ENCODE measurements around the gene PERM1. TPM values are rescaled to one million over a fixed set of nuclear protein-coding genes. Genes with fewer than 3 reads are reported as not detected.
"Not testable (repeated sequence)": the region's sequence is repeated elsewhere in the genome, so short reads cannot be mapped to it uniquely, and the experiment has no call there.

PERM1 gene
- total RNA-seq, 2 donors from 2014 or later, result 0.80 to 3.9 TPM

DNA sequence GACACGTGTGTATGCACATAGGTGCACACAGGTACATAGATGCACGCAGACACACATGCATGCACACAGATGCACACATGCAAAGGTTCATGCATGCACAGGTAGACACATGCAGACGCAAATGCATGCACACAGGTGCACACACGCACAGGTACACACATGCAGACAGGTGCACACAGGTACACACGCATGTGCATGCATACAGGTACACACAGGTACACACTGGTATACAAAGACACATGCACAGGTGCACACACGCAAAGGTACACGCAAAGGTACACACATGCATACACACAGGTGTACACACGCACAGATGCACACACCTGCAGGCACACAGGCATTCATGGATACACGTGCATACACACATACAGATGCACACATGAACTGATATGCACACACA is 31.6 kb downstream of the PERM1 start:
- intact Hi-C loops (cut with DNase I), result no loop called here
- WGBS, result over 99% methylated on average over 9 of the region's 9 CpGs
- H3K4me1 ChIP-seq (replicated peaks), result no peaks in the 10 kb centered on the region
- H3K36me3 ChIP-seq, result peaks cover 21 to 49% of the 10 kb centered on the region in 2 donors
- DNase-seq (ENCODE audit: low spot score), result no peak
- no peak for TF ChIP-seq POLR2A (IDR thresholded peaks at IDR 0.05)
- no peak for TF ChIP-seq POLR2AphosphoS5 (IDR thresholded peaks at IDR 0.05)
- no peak for TF ChIP-seq CTCF (IDR thresholded peaks at IDR 0.05)
- no peak overlapping the region for H3K4me3 ChIP-seq
- H3K9me3 ChIP-seq, result no peaks in the 10 kb centered on the region
- H3K27me3 ChIP-seq (replicated peaks; ENCODE audit: insufficient read depth), result no peaks in the 10 kb centered on the region
- H3K27ac ChIP-seq, result no peak overlapping the region

DNA sequence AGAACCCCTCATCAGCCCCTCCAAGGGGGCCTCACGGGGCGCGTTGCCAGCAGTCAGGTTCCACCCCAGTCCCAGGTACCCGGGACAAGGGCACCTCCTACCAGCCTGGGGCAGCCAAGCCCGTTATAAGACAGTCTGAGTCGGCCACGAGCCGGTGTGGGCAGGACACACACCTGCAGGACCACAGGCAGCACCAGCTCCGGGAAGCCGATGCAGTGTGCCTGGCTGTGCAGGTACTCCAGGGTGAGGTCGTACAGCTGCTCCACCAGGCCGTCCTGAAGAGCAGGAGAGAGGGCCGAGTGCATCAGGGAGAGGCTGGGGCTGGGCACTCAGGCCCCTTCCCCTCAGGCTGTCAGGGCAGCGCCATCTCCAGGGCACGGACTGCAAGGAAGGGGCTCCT is 33.9 kb downstream of the PERM1 start:
- H3K36me3 ChIP-seq, result peaks cover 15 to 40% of the 10 kb centered on the region in 2 donors
- no peaks in the 10 kb centered on the region for H3K9me3 ChIP-seq
- H3K4me1 ChIP-seq (replicated peaks), result peaks cover 1% of the 10 kb centered on the region
- TF ChIP-seq CTCF (IDR thresholded peaks at IDR 0.05), result no peak
- no peak for TF ChIP-seq POLR2A (IDR thresholded peaks at IDR 0.05)
- TF ChIP-seq POLR2AphosphoS5 (IDR thresholded peaks at IDR 0.05), result no peak
- H3K27ac ChIP-seq, result no peak overlapping the region
- no peak for DNase-seq (ENCODE audit: low spot score)
- intact Hi-C loops (cut with DNase I), result no loop called here
- WGBS, result 90% methylated on average over 15 of the region's 15 CpGs
- no peaks in the 10 kb centered on the region for H3K27me3 ChIP-seq (replicated peaks; ENCODE audit: insufficient read depth)
- H3K4me3 ChIP-seq, result no peak overlapping the region

DNA sequence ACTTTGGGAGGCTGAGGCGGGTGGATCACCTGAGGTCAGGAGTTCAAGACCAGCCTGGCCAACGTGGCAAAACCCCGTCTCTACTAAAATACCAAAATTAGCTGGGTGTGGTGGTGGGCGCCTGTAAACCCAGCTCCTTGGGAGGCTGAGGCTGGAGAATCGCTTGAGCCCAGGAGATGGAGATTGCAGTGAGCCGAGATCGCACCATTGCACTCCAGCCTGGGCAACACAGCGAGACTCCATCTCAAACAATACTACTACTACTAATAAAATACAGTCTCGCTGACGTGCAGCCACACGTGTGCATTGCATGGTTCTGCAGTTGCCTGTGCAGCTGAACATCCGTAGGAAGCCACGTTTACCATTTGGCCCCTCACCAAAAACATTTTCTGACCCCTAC is 35.1 kb downstream of the PERM1 start:
- DNase-seq (ENCODE audit: low spot score); H3K9me3 ChIP-seq; H3K27me3 ChIP-seq (replicated peaks; ENCODE audit: insufficient read depth); H3K27ac ChIP-seq; intact Hi-C loops (cut with DNase I); H3K4me3 ChIP-seq: not testable (repeated sequence)
- Histone ChIP-seq H3K4me1 (replicated peaks) (peaks cover 13% of the 10 kb centered on the region), H3K36me3 (peaks cover 10 to 29% of the 10 kb centered on the region in 2 donors)
- 96% methylated on average over 13 of the region's 13 CpGs for WGBS

- intact Hi-C loops (cut with DNase I), result no loop called here
- no peaks in the 10 kb centered on the region for H3K9me3 ChIP-seq
- H3K36me3 ChIP-seq, result peaks cover 10 to 22% of the 10 kb centered on the region in 2 donors
- no peak overlapping the region for H3K27ac ChIP-seq
- TF ChIP-seq POLR2AphosphoS5 (IDR thresholded peaks at IDR 0.05), result no peak
- TF ChIP-seq POLR2A (IDR thresholded peaks at IDR 0.05), result no peak
- H3K4me3 ChIP-seq, result no peak overlapping the region
- DNase-seq (ENCODE audit: low spot score), result no peak
- H3K27me3 ChIP-seq (replicated peaks; ENCODE audit: insufficient read depth), result no peaks in the 10 kb centered on the region
- H3K4me1 ChIP-seq (replicated peaks), result peaks cover 18% of the 10 kb centered on the region
- WGBS, result 89% methylated on average over 29 of the region's 29 CpGs
Measured at GRCh38 chr1:945688-946556, 36.0 kb downstream of the PERM1 start.

DNA sequence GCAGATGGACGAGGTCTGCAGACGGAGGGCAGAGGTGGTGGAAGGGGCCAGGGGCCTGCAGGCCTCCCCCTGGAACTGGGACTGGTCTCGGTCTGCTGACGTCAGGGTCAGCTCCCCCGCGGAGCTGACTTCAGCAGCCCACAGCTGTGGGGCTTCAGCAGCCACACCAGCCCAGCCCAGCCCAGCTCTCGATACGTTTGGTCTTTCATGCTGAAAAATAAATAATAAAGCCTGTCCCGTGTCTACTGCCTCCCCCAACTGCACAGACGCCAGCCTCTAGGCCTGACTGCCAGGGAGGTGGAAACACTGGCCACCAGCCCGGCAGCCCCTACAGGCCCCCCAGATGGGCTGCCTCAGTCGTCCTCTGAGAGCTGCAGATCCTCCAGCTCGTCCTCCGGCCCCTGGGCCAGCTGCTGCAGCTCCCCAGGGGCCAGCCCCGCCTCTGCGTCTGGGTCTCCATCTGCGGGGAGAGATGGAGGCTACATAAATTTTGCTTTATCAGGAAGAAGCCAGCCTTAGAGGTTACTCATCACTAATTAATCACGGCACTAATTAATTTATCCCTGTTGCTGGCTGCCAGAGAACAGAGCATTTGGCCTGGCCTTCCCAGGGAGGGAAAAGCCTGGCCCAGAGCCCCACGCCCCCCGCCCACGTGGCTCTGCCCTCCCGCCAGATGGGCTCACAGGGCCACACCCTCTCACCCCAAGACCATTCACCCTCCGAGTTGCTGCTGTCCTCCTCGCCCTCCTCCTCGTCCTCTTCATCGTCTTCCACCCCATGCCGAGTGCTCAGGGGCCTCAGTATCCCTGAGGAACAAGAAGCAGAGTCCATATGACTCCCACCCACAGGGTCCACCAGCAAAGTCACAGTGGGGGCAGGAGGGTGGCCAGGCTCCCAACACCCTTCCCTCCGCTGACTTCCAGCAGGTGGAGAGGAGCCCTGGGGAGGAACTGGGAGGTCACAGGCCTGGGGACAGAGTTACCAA is 37.3 kb downstream of the PERM1 start:
- peaks cover 9 to 20% of the 10 kb centered on the region in 2 donors for H3K36me3 ChIP-seq
- no peaks in the 10 kb centered on the region for H3K9me3 ChIP-seq
- WGBS, result 60% methylated on average over 28 of the region's 28 CpGs
- H3K27ac ChIP-seq, result peak overlapping the region; percentile 5 to 17
- H3K27me3 ChIP-seq (replicated peaks; ENCODE audit: insufficient read depth), result no peaks in the 10 kb centered on the region
- H3K4me1 ChIP-seq (replicated peaks), result peaks cover 18% of the 10 kb centered on the region
- TF ChIP-seq POLR2AphosphoS5 (IDR thresholded peaks at IDR 0.05), result no peak
- TF ChIP-seq CTCF (IDR thresholded peaks at IDR 0.05), result no peak
- TF ChIP-seq POLR2A (IDR thresholded peaks at IDR 0.05), result no peak
- H3K4me3 ChIP-seq, result no peak overlapping the region
- intact Hi-C loops (cut with DNase I), result no loop called here
- no peak for DNase-seq (ENCODE audit: low spot score)

Data from prostate gland (tissue), 2 donors.